GM12874 (cell line): Measurements from ENCODE around the gene THAP2.

Source experiments
- TF ChIP-seq, protein P1 (sequence below): IDR thresholded peaks from 2 replicates; pipeline ENCODE4 v1.5.1; 2011; ENCODE audit warnings: low read depth, mild to moderate bottlenecking, control low read depth, low read length, moderate library complexity; ENCODE audit not compliant: insufficient read depth

The THAP2 gene

DNA sequence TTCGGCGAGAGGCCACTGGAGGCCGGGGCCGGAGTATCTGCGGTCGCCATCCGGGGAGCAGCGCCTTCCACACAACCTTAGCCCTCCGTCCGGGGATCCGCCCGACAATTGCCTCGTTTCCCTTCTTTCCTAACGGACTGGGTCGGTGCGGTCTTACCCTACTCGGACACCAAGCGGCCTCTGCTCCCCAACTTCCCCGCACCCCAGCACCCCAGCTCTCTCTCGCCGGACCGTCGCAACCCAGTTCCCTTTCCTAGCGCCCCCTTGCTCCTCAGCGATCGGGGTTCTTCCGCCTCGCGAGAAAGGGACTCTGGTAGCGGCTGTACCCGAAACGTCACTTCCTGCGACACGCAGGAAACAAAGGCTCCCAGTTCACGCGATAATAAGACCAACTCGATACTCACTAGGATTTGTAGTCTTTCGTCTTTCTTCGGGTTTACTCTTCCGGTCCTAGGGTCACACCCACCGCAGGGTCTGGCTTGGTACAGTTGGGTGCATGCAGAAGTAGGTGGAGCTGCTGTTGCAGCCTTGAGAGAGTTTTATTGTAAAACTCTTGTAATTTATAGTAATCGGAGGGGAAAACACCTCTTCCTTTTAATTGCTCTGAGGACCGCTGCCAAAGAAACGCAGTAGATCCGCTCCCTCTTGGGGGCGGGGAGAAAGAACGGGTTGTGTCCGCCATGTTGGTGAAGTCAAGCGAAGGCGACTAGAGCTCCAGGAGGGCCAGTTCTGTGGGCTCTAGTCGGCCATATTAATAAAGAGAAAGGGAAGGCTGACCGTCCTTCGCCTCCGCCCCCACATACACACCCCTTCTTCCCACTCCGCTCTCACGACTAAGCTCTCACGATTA, at the start of gene THAP2, which contains the start of gene ZFC3H1:
Gene THAP2, plus strand, starts transcription at position 741 of the 850 bp plus-strand sequence. CDS start 209 bp downstream, outside the sequence.
Gene ZFC3H1, minus strand, starts transcription at position 288 of the 850 bp plus-strand sequence. Its CDS starts 238 bp downstream, at position 50.
- TF ChIP-seq, protein P1, sequence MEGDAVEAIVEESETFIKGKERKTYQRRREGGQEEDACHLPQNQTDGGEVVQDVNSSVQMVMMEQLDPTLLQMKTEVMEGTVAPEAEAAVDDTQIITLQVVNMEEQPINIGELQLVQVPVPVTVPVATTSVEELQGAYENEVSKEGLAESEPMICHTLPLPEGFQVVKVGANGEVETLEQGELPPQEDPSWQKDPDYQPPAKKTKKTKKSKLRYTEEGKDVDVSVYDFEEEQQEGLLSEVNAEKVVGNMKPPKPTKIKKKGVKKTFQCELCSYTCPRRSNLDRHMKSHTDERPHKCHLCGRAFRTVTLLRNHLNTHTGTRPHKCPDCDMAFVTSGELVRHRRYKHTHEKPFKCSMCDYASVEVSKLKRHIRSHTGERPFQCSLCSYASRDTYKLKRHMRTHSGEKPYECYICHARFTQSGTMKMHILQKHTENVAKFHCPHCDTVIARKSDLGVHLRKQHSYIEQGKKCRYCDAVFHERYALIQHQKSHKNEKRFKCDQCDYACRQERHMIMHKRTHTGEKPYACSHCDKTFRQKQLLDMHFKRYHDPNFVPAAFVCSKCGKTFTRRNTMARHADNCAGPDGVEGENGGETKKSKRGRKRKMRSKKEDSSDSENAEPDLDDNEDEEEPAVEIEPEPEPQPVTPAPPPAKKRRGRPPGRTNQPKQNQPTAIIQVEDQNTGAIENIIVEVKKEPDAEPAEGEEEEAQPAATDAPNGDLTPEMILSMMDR = 0 out of 2 replicates have a peak, but pooled peaks have one; percentile 24

DNA sequence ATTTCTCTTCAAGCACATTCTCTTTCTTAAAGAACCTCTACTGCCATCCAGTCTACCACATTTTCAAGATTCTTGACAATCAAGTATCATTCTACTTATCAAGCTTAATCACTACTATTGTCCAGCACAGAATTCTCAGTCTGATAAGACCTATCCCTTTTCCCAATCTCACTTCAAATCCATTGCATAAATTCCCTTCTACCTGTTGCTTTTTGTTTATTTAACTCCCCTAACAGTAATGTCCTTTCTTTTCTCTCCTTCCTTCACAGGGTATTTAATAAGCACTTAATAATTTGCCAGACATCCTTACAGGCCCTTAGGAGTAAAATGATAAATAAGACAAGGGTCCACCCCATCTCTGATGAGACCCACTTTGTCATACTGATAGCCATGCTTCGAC, 42.2 kb upstream of the THAP2 start:
- TF ChIP-seq, protein P1 = no peak

DNA sequence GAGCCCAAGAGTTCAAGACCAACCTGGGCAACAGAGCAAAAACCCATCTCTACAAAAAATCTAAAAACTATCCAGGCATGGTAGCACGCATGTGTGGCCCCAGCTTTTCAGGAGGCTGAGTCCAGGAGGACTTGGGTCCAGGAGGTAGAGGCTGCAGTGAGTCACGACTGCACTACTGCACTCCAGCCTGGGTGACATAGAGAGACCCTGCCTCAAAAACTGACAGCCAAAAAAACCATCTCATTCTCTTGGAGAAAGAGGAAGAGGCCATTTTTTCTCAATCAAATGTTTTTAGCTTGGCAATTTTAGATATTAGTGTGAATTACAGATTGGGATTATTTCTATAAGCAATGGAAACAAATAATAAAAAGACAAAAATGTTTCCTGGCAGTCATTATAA, 38.6 kb upstream of the THAP2 start:
- TF ChIP-seq, protein P1 = no peak

DNA sequence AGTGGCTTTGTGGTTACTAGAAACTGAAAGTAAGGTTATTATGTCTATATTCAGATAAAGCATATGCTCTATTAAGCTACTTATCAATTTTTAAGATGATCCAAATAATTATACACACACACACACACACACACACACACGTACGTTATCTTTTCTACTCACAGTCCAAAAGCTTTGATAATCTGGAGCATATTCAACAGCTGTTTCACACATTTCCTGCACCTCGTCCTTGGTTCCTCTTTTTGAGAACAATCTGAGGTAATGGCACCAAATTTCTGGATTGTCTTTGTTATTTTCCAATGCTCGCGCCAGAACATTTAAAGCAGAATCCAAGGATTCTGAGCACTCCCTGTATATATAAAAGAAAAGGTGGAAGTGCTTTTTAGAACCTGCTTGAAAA, 38.0 kb upstream of the THAP2 start:
- TF ChIP-seq, protein P1 = no peak

DNA sequence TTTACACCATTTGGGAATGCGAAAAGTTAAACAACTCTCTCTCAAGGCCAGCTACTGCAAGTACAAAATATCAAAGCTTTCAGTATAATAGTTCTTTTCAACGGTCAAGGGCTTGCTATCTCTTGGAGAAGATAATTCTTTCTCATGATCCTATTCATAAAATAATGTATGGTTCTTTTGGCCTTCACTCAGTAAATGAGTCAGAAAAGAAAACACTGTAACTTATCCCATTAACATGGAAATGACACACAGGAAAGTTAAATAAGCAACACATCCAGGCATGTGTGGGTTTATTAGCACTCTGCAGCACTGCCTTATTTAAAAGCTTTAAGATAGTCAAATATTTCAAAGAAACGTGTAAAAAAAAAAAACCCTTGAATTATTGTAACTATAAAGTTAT, 37.3 kb upstream of the THAP2 start:
- TF ChIP-seq, protein P1 = no peak

DNA sequence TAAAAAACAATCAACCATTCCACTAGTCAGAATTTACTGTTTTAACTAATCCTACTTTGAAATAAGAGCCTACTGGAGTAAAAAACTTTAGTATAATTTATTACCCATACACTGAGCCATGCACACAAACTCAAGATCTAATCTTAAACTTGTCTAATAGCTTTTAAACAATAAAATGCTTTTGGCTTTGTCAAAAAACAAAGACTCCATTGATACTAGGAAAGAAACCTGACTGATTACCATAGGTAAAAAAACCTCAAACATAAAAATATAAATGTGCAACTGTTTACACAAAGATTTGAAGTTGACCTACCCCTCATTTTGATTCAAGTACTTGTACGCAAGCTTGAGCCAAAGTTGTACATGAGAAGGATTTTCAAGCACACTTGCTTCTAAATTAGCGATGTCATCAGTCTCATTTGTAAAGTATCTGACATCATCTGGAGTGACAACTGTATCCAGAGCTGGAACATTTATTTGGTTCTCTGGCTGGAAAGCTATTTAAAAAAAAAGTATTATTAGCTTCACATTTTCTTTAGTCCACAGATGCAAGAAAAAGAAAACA, 36.6 kb upstream of the THAP2 start:
- TF ChIP-seq, protein P1 = no peak

DNA sequence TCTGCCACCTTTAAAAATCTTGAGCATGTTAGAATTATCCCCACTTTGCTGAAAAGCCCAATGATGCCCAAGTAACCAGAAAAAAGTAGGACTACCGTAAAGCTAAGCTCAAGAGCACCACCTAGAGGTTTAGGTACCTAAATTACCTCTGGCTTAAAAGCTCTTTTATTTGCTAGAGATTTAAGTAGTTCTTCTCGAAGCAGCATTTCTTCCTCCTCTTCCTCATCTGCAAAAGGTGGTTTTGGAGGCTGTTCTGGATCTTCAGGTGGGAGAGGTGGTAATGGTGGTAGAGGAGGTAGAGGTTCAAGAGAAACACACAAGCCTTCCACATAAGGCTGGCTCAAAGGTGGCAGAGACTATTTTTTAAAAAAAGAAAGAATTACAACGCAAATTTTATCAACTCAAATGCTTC, 27.4 kb upstream of the THAP2 start:
- TF ChIP-seq, protein P1 = peak; percentile 64
